H9 (cell line): ENCODE data around the gene BEX3. TPM values are rescaled to one million over a fixed set of nuclear protein-coding genes. Genes with fewer than 3 reads are reported as not detected.

Experiments used
- DNase-seq: peaks from one replicate; pipeline ENCODE4 v3.0.0-alpha.2; 2017
- H2AFZ ChIP-seq: one replicate; pipeline ENCODE4 v1.6.1; 2013; ENCODE audit warnings: mild to moderate bottlenecking, low read length, control low read depth, moderate library complexity
- H2AK5ac ChIP-seq: 2 replicates; pipeline ENCODE4 v1.6.1; 2013; ENCODE audit warnings: low read length, control low read depth, mixed read lengths; ENCODE audit not compliant: insufficient read length
- H2BK120ac ChIP-seq: one replicate; pipeline ENCODE4 v1.6.1; 2013; ENCODE audit warnings: low read depth, mild to moderate bottlenecking, low read length, control low read depth, inconsistent platforms; ENCODE audit not compliant: poor library complexity, severe bottlenecking
- H2BK12ac ChIP-seq: 2 replicates; pipeline ENCODE4 v1.6.1; 2013; ENCODE audit warnings: low read length, control low read depth, mixed read lengths, low read depth; ENCODE audit not compliant: insufficient read length
- H2BK15ac ChIP-seq: 2 replicates; pipeline ENCODE4 v1.6.1; 2013; ENCODE audit warnings: low read depth, low read length, control low read depth
- H2BK20ac ChIP-seq: one replicate; pipeline ENCODE4 v1.6.1; 2013; ENCODE audit warnings: low read depth, mild to moderate bottlenecking, low read length, control low read depth, inconsistent platforms; ENCODE audit not compliant: poor library complexity, severe bottlenecking
- H2BK5ac ChIP-seq: 2 replicates; pipeline ENCODE4 v1.6.1; 2013; ENCODE audit warnings: low read length, control low read depth, mixed read lengths; ENCODE audit not compliant: insufficient read length
- H3K14ac ChIP-seq: 2 replicates; pipeline ENCODE4 v1.6.1; 2013; ENCODE audit warnings: low read length, control low read depth; ENCODE audit not compliant: insufficient read depth
- H3K18ac ChIP-seq: 2 replicates; pipeline ENCODE4 v1.6.1; 2013; ENCODE audit warnings: low read depth, mild to moderate bottlenecking, mixed read lengths, low read length, control low read depth; ENCODE audit not compliant: insufficient read length
- H3K23ac ChIP-seq: 2 replicates; pipeline ENCODE4 v1.6.1; 2013; ENCODE audit warnings: low read length, control low read depth, mixed read lengths, low read depth; ENCODE audit not compliant: insufficient read length
- H3K23me2 ChIP-seq: 2 replicates; pipeline ENCODE4 v1.6.1; 2013; ENCODE audit warnings: low read depth, mild to moderate bottlenecking, mixed read lengths, low read length, control low read depth; ENCODE audit not compliant: insufficient read length, poor library complexity, severe bottlenecking
- H3K27ac ChIP-seq: 2 replicates; pipeline ENCODE4 v1.5.1; 2013; ENCODE audit warnings: low read length, control low read depth, mixed read lengths, low read depth; ENCODE audit not compliant: insufficient read length
- H3K27me3 ChIP-seq: 2 replicates; pipeline ENCODE4 v1.6.1; 2013; ENCODE audit warnings: low read length, control low read depth, inconsistent platforms; ENCODE audit not compliant: insufficient read depth
- H3K4ac ChIP-seq: 2 replicates; pipeline ENCODE4 v1.6.1; 2013; ENCODE audit warnings: low read depth, mild to moderate bottlenecking, control low read depth, inconsistent platforms, low read length, moderate library complexity
- H3K4me1 ChIP-seq: 2 replicates; pipeline ENCODE4 v1.6.1; 2013; ENCODE audit warnings: low read length, control low read depth, inconsistent platforms; ENCODE audit not compliant: insufficient read depth
- H3K4me2 ChIP-seq: 2 replicates; pipeline ENCODE4 v1.6.1; 2013; ENCODE audit warnings: low read length, control low read depth, mixed read lengths; ENCODE audit not compliant: insufficient read length, insufficient read depth
- H3K56ac ChIP-seq: 2 replicates; pipeline ENCODE4 v1.6.1; 2013; ENCODE audit warnings: low read depth, mild to moderate bottlenecking, mixed read lengths, low read length, control low read depth; ENCODE audit not compliant: insufficient read length
- H3K79me1 ChIP-seq: 2 replicates; pipeline ENCODE4 v1.6.1; 2013; ENCODE audit warnings: low read depth, mild to moderate bottlenecking, moderate library complexity, low read length, control low read depth, inconsistent platforms; ENCODE audit not compliant: insufficient read depth, poor library complexity, severe bottlenecking
- H3K79me2 ChIP-seq: 2 replicates; pipeline ENCODE4 v1.6.1; 2013; ENCODE audit warnings: low read length, control low read depth, inconsistent platforms; ENCODE audit not compliant: insufficient read depth
- H3K9ac ChIP-seq: 2 replicates; pipeline ENCODE4 v1.6.1; 2013; ENCODE audit warnings: low read length, control low read depth, mixed read lengths; ENCODE audit not compliant: insufficient read length; ENCODE audit errors: extremely low read depth
- H3K9me3 ChIP-seq: one replicate; pipeline ENCODE4 v1.6.1; 2013; ENCODE audit warnings: low read depth, low read length, inconsistent platforms; ENCODE audit not compliant: control insufficient read depth
- H3T11ph ChIP-seq: one replicate; pipeline ENCODE4 v1.6.1; 2013; ENCODE audit warnings: mild to moderate bottlenecking, low read length, control low read depth, inconsistent platforms
- H4K20me1 ChIP-seq: one replicate; pipeline ENCODE4 v1.6.1; 2013; ENCODE audit not compliant: control insufficient read depth, insufficient read length, insufficient read depth
- H4K5ac ChIP-seq: 2 replicates; pipeline ENCODE4 v1.6.1; 2013; ENCODE audit warnings: low read depth, mild to moderate bottlenecking, mixed read lengths, low read length, control low read depth; ENCODE audit not compliant: insufficient read length
- H4K8ac ChIP-seq: replicated peaks from 2 replicates; pipeline ENCODE4 v1.6.1; 2013; ENCODE audit warnings: low read length, control low read depth, mixed read lengths, low read depth; ENCODE audit not compliant: insufficient read length
- H4K91ac ChIP-seq: 2 replicates; pipeline ENCODE4 v1.6.1; 2013; ENCODE audit warnings: low read depth, mild to moderate bottlenecking, moderate library complexity, mixed read lengths, low read length, control low read depth; ENCODE audit not compliant: insufficient read length
- H3K27ac Mint-ChIP-seq, 3 experiments: 2 replicates in 2 of 3; 3 replicates in 1 of 3; pipeline ENCODE4 v1.8.0; 2020 to 2021; ENCODE audit warnings: mixed read lengths in 3 of 3, mild to moderate bottlenecking in 1 of 3, moderate library complexity in 1 of 3
- H3K27me3 Mint-ChIP-seq: 2 replicates; pipeline ENCODE4 v1.8.0; 2021; ENCODE audit warnings: low read depth, mild to moderate bottlenecking, moderate library complexity, mixed read lengths
- H3K36me3 Mint-ChIP-seq, 3 experiments: 2 replicates in 2 of 3; 3 replicates in 1 of 3; pipeline ENCODE4 v1.8.0; 2020 to 2021; ENCODE audit warnings: low read depth in 3 of 3, mixed read lengths in 3 of 3; ENCODE audit not compliant: insufficient read depth in 1 of 3
- H3K4me1 Mint-ChIP-seq, 2 experiments: 2 replicates each; pipeline ENCODE4 v1.8.0; 2020; ENCODE audit warnings: mixed read lengths in 2 of 2
- H3K4me3 Mint-ChIP-seq, 2 experiments: 2 replicates in 1 of 2; 3 replicates in 1 of 2; pipeline ENCODE4 v1.8.0; 2020 to 2021; ENCODE audit warnings: mild to moderate bottlenecking in 2 of 2, mixed read lengths in 2 of 2, moderate library complexity in 1 of 2
- H3K9me3 Mint-ChIP-seq, 2 experiments: 2 replicates in 1 of 2; 3 replicates in 1 of 2; pipeline ENCODE4 v1.8.0; 2020; ENCODE audit warnings: mild to moderate bottlenecking in 2 of 2, mixed read lengths in 2 of 2, moderate library complexity in 1 of 2
- WGBS: extraction: QIAGEN DNeasy Blood & Tissue Kit; methylation state at CpG from one replicate; pipeline ENCODE4 v1.1.7; 2013; ENCODE audit warnings: missing lambda C conversion rate, low lambda C conversion rate, mixed read lengths; ENCODE audit not compliant: insufficient read length; ENCODE audit errors: extremely low coverage; 5-methylcytosine and 5-hydroxymethylcytosine counted together
- total RNA-seq: library from RNA; stranded (reverse); gene quantifications from 2 replicates; pipeline ENCODE4 v1.2.1, GENCODE V29; 2021
- TF ChIP-seq, protein P1 (sequence below): fragments of 200-600 bp; sonication (generic); conservative IDR thresholded peaks from 3 replicates; pipeline ENCODE4 v1.8.0; 2021; ENCODE audit warnings: antibody characterized with exemption, mild to moderate bottlenecking

BEX3 gene
- total RNA-seq, 1 experiment from 2014 or later: 305 TPM

DNA sequence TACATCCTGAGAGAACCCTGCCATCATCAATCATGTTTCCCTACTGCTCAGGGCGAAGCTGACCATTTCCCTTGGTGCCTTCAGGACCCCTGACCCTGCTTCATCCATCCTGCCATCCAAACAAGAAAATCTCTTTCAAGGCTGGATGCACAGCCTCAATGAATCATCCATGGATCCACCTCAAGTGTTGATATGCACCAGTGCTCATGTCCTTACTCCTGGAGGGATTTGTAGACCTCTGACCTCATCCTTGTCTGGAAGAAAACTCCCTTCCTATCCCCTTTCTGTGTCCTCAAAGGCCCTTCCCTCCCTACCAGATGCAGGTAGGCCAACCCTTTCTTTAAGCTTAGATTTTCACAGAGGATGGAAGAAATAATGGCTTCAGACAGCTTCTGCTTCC, 24.6 kb downstream of the BEX3 start:
- no peak overlapping the region for H2BK20ac ChIP-seq
- no peak overlapping the region for H4K91ac ChIP-seq
- DNase-seq: no peak
- no peak overlapping the region for H3K4ac ChIP-seq
- Mint-ChIP-seq H3K27ac (no peak overlapping the region), H3K4me1 (peaks cover 4 to 9% of the 10 kb centered on the region in 2 experiments), H3K36me3 (no peaks in the 10 kb centered on the region), H3K27me3 (peaks cover 5% of the 10 kb centered on the region; the same call in 1 of the 2 replicates), H3K4me3 (no peak overlapping the region), H3K9me3 (peaks cover 0 to 66% of the 10 kb centered on the region in 2 experiments; a peak in 4 of 5 replicates)
- H2BK120ac ChIP-seq: no peak overlapping the region
- H4K8ac ChIP-seq: no peak overlapping the region
- H2BK5ac ChIP-seq: no peak overlapping the region
- no peak overlapping the region for H3K23ac ChIP-seq
- no peak overlapping the region for H2BK15ac ChIP-seq
- H4K20me1 ChIP-seq: no peaks in the 10 kb centered on the region
- no peak overlapping the region for H3T11ph ChIP-seq
- TF ChIP-seq, protein P1, sequence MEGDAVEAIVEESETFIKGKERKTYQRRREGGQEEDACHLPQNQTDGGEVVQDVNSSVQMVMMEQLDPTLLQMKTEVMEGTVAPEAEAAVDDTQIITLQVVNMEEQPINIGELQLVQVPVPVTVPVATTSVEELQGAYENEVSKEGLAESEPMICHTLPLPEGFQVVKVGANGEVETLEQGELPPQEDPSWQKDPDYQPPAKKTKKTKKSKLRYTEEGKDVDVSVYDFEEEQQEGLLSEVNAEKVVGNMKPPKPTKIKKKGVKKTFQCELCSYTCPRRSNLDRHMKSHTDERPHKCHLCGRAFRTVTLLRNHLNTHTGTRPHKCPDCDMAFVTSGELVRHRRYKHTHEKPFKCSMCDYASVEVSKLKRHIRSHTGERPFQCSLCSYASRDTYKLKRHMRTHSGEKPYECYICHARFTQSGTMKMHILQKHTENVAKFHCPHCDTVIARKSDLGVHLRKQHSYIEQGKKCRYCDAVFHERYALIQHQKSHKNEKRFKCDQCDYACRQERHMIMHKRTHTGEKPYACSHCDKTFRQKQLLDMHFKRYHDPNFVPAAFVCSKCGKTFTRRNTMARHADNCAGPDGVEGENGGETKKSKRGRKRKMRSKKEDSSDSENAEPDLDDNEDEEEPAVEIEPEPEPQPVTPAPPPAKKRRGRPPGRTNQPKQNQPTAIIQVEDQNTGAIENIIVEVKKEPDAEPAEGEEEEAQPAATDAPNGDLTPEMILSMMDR: no peak
- H3K4me2 ChIP-seq: no peak overlapping the region
- H3K9me3 ChIP-seq: no peaks in the 10 kb centered on the region
- H3K56ac ChIP-seq: no peak overlapping the region
- H3K9ac ChIP-seq: no peak overlapping the region
- H2AFZ ChIP-seq: no peak overlapping the region
- H3K27me3 ChIP-seq: no peaks in the 10 kb centered on the region
- H2BK12ac ChIP-seq: no peak overlapping the region
- H3K27ac ChIP-seq: no peak overlapping the region
- no peak overlapping the region for H2AK5ac ChIP-seq
- WGBS: no CpG with 5 or more reads among the region's 1 CpG
- H3K4me1 ChIP-seq: no peaks in the 10 kb centered on the region
- H3K79me2 ChIP-seq: no peaks in the 10 kb centered on the region
- no peaks in the 10 kb centered on the region for H3K79me1 ChIP-seq
- no peak overlapping the region for H3K14ac ChIP-seq
- H3K23me2 ChIP-seq: no peaks in the 10 kb centered on the region
- H4K5ac ChIP-seq: no peak overlapping the region
- H3K18ac ChIP-seq: no peak overlapping the region
